ENCODE data around the gene TECPR2. TPM values are rescaled to one million over a fixed set of nuclear protein-coding genes. Genes with fewer than 3 reads are reported as not detected.
A peak's percentile ranks its signal among the peaks of the same experiment; 100 is the strongest.

Gene TECPR2
- total and polyA plus RNA-seq, 2 of the 13 experiments (the other 11 are each of a cell fraction or from before 2014, with no cell fraction given): 3.5 to 5.7 TPM

DNA sequence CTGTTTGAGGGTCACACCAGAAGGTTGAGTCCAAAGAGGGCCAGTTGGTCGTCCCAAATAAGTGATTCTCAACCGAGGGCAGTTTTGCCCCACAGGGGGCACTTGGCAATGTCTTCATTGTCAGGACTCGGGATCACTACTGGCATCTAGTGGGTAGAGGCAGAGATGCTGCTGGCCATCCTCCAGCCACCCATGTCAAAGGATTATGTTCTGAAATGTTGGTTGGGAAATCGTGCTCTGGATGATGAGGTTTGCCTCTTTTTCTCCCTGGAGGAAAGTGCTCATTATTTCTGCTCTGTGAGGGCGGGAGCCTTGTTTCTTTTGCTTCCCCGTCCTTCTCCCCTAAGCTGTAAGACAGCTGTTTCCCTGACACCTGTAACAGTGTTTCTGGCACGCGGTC lies 39.6 kb upstream of the TECPR2 start (continued):
- TF ChIP-seq, protein P1, sequence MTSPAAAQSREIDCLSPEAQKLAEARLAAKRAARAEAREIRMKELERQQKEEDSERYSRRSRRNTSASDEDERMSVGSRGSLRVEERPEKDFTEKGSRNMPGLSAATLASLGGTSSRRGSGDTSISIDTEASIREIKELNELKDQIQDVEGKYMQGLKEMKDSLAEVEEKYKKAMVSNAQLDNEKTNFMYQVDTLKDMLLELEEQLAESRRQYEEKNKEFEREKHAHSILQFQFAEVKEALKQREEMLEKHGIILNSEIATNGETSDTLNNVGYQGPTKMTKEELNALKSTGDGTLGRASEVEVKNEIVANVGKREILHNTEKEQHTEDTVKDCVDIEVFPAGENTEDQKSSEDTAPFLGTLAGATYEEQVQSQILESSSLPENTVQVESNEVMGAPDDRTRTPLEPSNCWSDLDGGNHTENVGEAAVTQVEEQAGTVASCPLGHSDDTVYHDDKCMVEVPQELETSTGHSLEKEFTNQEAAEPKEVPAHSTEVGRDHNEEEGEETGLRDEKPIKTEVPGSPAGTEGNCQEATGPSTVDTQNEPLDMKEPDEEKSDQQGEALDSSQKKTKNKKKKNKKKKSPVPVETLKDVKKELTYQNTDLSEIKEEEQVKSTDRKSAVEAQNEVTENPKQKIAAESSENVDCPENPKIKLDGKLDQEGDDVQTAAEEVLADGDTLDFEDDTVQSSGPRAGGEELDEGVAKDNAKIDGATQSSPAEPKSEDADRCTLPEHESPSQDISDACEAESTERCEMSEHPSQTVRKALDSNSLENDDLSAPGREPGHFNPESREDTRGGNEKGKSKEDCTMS (CRISPR knock-in tag; conservative IDR thresholded peaks at IDR 0.05): no peak
- TF ChIP-seq GFI1 (CRISPR knock-in tag; IDR thresholded peaks at IDR 0.05; ENCODE audit: borderline replicate concordance) (no peak), LCORL (IDR thresholded peaks at IDR 0.05) (no peak), LCORL (CRISPR knock-in tag; IDR thresholded peaks at IDR 0.05) (0 out of 2 replicates have a peak, but pooled peaks have one; percentile 30), ZNF703 (CRISPR knock-in tag; IDR thresholded peaks at IDR 0.05; ENCODE audit: borderline replicate concordance) (no peak), FOXM1 (CRISPR knock-in tag; IDR thresholded peaks at IDR 0.05) (no peak), SMC3 (IDR thresholded peaks at IDR 0.05; ENCODE audit: low read length) (peak; percentile 49; the same call in 1 of the 2 replicates), ZFP90 (CRISPR knock-in tag; IDR thresholded peaks at IDR 0.05; ENCODE audit: borderline replicate concordance) (no peak), ZNF343 (CRISPR knock-in tag; IDR thresholded peaks at IDR 0.05) (no peak), CHD4 (IDR thresholded peaks at IDR 0.05; ENCODE audit: borderline replicate concordance, low read length) (peak; percentile 40; the same call in 1 of the 2 replicates), ZNF644 (CRISPR knock-in tag; IDR thresholded peaks at IDR 0.05; ENCODE audit: low read depth) (no peak), AGO1 (IDR thresholded peaks at IDR 0.05; ENCODE audit: low read depth, low read length, poor library complexity, severe bottlenecking) (no peak), GATAD2A (CRISPR knock-in tag; IDR thresholded peaks at IDR 0.05) (peak; percentile 50), ZNF543 (CRISPR knock-in tag; IDR thresholded peaks at IDR 0.05) (no peak), STAG1 (CRISPR knock-in tag; IDR thresholded peaks at IDR 0.05) (peak; percentile 39), ZNF354B (CRISPR knock-in tag; IDR thresholded peaks at IDR 0.05) (no peak), SAP130 (CRISPR knock-in tag; IDR thresholded peaks at IDR 0.05; ENCODE audit: low read depth) (peak; percentile 22; the same call in 1 of the 2 replicates)
- TF ChIP-seq, protein P2, sequence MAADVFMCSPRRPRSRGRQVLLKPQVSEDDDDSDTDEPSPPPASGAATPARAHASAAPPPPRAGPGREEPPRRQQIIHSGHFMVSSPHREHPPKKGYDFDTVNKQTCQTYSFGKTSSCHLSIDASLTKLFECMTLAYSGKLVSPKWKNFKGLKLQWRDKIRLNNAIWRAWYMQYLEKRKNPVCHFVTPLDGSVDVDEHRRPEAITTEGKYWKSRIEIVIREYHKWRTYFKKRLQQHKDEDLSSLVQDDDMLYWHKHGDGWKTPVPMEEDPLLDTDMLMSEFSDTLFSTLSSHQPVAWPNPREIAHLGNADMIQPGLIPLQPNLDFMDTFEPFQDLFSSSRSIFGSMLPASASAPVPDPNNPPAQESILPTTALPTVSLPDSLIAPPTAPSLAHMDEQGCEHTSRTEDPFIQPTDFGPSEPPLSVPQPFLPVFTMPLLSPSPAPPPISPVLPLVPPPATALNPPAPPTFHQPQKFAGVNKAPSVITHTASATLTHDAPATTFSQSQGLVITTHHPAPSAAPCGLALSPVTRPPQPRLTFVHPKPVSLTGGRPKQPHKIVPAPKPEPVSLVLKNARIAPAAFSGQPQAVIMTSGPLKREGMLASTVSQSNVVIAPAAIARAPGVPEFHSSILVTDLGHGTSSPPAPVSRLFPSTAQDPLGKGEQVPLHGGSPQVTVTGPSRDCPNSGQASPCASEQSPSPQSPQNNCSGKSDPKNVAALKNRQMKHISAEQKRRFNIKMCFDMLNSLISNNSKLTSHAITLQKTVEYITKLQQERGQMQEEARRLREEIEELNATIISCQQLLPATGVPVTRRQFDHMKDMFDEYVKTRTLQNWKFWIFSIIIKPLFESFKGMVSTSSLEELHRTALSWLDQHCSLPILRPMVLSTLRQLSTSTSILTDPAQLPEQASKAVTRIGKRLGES (CRISPR knock-in tag; IDR thresholded peaks at IDR 0.05; ENCODE audit: borderline replicate concordance): no peak
- TF ChIP-seq, protein P3, sequence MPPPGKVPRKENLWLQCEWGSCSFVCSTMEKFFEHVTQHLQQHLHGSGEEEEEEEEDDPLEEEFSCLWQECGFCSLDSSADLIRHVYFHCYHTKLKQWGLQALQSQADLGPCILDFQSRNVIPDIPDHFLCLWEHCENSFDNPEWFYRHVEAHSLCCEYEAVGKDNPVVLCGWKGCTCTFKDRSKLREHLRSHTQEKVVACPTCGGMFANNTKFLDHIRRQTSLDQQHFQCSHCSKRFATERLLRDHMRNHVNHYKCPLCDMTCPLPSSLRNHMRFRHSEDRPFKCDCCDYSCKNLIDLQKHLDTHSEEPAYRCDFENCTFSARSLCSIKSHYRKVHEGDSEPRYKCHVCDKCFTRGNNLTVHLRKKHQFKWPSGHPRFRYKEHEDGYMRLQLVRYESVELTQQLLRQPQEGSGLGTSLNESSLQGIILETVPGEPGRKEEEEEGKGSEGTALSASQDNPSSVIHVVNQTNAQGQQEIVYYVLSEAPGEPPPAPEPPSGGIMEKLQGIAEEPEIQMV (CRISPR knock-in tag; IDR thresholded peaks at IDR 0.05; ENCODE audit: low read depth): no peak
- TF ChIP-seq, protein P4, sequence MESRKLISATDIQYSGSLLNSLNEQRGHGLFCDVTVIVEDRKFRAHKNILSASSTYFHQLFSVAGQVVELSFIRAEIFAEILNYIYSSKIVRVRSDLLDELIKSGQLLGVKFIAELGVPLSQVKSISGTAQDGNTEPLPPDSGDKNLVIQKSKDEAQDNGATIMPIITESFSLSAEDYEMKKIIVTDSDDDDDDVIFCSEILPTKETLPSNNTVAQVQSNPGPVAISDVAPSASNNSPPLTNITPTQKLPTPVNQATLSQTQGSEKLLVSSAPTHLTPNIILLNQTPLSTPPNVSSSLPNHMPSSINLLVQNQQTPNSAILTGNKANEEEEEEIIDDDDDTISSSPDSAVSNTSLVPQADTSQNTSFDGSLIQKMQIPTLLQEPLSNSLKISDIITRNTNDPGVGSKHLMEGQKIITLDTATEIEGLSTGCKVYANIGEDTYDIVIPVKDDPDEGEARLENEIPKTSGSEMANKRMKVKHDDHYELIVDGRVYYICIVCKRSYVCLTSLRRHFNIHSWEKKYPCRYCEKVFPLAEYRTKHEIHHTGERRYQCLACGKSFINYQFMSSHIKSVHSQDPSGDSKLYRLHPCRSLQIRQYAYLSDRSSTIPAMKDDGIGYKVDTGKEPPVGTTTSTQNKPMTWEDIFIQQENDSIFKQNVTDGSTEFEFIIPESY (CRISPR knock-in tag; IDR thresholded peaks at IDR 0.05): no peak
